Smooth muscle cell (in vitro differentiated cells): ENCODE results near the gene COL24A1. TPM values are rescaled to one million over a fixed set of nuclear protein-coding genes. Genes with fewer than 3 reads are reported as not detected.

Experiments used
- DNase-seq: peaks from one replicate; lab custom pipeline; 2025; ENCODE audit not compliant: unreplicated experiment; lab: John Stamatoyannopoulos, UW
- H2AFZ ChIP-seq: fragments of 200-600 bp; sonication (generic); 2 replicates; pipeline ENCODE4 v1.6.0; 2016; ENCODE audit warnings: antibody characterized with exemption, low read depth, mild to moderate bottlenecking
- H3F3A ChIP-seq: fragments of 200-600 bp; sonication (generic); 2 replicates; pipeline ENCODE4 v1.6.0; 2017; ENCODE audit warnings: antibody characterized with exemption, low read depth
- H3K27ac ChIP-seq: fragments of 200-600 bp; sonication (generic); 2 replicates; pipeline ENCODE4 v1.5.1; 2016; ENCODE audit warnings: low read depth, mild to moderate bottlenecking
- H3K27me3 ChIP-seq: fragments of 200-600 bp; sonication (generic); 2 replicates; pipeline ENCODE4 v1.6.1; 2016; ENCODE audit warnings: low read depth, mild to moderate bottlenecking
- H3K36me3 ChIP-seq: fragments of 200-600 bp; sonication (generic); 2 replicates; pipeline ENCODE4 v1.5.1; 2016; ENCODE audit warnings: low read depth
- H3K4me1 ChIP-seq: fragments of 200-600 bp; sonication (generic); 2 replicates; pipeline ENCODE4 v1.5.1; 2016; ENCODE audit warnings: low read depth
- H3K4me2 ChIP-seq: fragments of 200-600 bp; sonication (generic); 2 replicates; pipeline ENCODE4 v1.6.0; 2016; ENCODE audit warnings: mild to moderate bottlenecking
- H3K4me3 ChIP-seq: fragments of 200-600 bp; sonication (generic); 2 replicates; pipeline ENCODE4 v1.5.1; 2016; ENCODE audit warnings: mild to moderate bottlenecking
- H3K79me2 ChIP-seq: fragments of 200-600 bp; sonication (generic); 2 replicates; pipeline ENCODE4 v1.6.0; 2016; ENCODE audit warnings: low read depth, mild to moderate bottlenecking
- H3K9ac ChIP-seq: fragments of 200-600 bp; sonication (generic); 2 replicates; pipeline ENCODE4 v1.6.0; 2016; ENCODE audit warnings: low read depth
- H3K9me3 ChIP-seq: fragments of 200-600 bp; sonication (generic); replicated peaks from 2 replicates; pipeline ENCODE4 v1.5.1; 2016; ENCODE audit warnings: low read depth
- H4K20me1 ChIP-seq: fragments of 200-600 bp; sonication (generic); 2 replicates; pipeline ENCODE4 v1.6.0; 2016; ENCODE audit warnings: low read depth
- WGBS: methylation state at CpG from one replicate; pipeline ENCODE4 v1.1.7; 2016; ENCODE audit warnings: low lambda C conversion rate; 5-methylcytosine and 5-hydroxymethylcytosine counted together
- polyA plus RNA-seq: library from polyadenylated mRNA; unstranded; fragments of >200 nt; fragmentation: Nextera tagmentation; extraction: Ambion mirVana; gene quantifications from 2 replicates; pipeline ENCODE4 v1.2.1, GENCODE V29; 2016
- total RNA-seq: library from RNA; depleted of rRNA; stranded (reverse); fragments of >200 nt; gene quantifications from 2 replicates; pipeline ENCODE4 v1.2.3, GENCODE V29; 2014
- TF ChIP-seq, protein P1 (sequence below): fragments of 200-600 bp; sonication (generic); IDR thresholded peaks from 2 replicates; pipeline ENCODE4 v1.5.1; 2017; ENCODE audit warnings: borderline replicate concordance, mild to moderate bottlenecking, antibody characterized with exemption; ENCODE audit not compliant: insufficient read depth, poor library complexity, severe bottlenecking

Gene COL24A1
- total and polyA plus RNA-seq, 2 experiments from 2014 or later, result 1.5 to 3.2 TPM

DNA sequence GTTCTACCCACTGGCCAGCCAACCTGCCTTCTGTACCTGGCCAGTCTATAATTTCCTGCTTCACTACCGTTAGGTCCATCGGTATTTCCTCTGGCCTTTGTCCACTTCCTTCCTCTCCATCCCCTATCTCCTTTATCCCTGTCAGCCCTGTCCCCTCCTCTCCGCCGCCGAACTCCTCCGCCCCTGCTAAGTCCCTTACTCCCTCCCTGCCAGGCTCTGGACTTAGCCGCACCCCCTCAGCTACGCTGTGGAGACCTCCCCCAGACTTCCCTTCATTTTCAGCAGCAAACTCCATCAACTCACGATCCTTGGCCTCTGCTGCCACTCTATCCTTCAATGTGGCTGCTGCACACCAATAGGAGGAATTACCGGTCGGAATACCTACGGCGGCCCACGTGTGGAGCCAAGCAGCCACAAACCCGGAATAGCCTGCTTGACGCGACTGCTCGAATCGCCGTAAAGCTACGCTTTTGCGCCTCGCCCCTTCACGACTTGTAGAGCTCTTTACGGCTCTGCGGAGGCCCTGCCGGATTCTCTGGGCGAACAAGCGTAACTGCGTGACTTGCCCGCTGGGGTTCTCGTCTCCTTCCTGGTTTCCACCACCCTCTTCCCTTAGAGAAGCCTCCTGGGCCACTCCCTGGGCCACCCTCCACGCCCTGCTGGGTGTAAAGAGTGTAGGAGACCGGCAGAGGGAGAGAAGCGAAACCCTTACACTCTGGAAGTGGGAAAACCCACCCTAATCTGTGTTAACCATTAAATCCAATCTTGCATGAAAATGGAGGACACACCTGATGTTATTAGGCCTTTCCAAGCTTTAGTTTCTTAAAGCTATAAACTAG, 448.4 kb downstream of the COL24A1 start, which contains the start of gene ZNHIT6:
TSS of gene ZNHIT6 (minus strand) at position 444 of the 839 bp plus-strand sequence. CDS start at position 295, 149 bp downstream.
- Histone ChIP-seq H3K9me3 (no peaks in the 10 kb centered on the region), H3K9ac (peak within 1 kb of the TSS; percentile 60), H3K4me1 (peaks cover 17% of the 10 kb centered on the region), H3F3A (peaks cover 6% of the 10 kb centered on the region), H3K27me3 (no peaks in the 10 kb centered on the region), H3K36me3 (peaks cover 6% of the 10 kb centered on the region), H2AFZ (peak within 1 kb of the TSS; percentile 98), H3K27ac (peak within 1 kb of the TSS; percentile 74), H3K4me2 (peak within 1 kb of the TSS; percentile 84), H3K79me2 (peaks cover 45% of the 10 kb centered on the region), H3K4me3 (peak within 1 kb of the TSS; percentile 72), H4K20me1 (no peaks in the 10 kb centered on the region)
- WGBS, result 2% methylated on average over 35 of the region's 35 CpGs
- peak; percentile 43 for DNase-seq
- TF ChIP-seq, protein P1, sequence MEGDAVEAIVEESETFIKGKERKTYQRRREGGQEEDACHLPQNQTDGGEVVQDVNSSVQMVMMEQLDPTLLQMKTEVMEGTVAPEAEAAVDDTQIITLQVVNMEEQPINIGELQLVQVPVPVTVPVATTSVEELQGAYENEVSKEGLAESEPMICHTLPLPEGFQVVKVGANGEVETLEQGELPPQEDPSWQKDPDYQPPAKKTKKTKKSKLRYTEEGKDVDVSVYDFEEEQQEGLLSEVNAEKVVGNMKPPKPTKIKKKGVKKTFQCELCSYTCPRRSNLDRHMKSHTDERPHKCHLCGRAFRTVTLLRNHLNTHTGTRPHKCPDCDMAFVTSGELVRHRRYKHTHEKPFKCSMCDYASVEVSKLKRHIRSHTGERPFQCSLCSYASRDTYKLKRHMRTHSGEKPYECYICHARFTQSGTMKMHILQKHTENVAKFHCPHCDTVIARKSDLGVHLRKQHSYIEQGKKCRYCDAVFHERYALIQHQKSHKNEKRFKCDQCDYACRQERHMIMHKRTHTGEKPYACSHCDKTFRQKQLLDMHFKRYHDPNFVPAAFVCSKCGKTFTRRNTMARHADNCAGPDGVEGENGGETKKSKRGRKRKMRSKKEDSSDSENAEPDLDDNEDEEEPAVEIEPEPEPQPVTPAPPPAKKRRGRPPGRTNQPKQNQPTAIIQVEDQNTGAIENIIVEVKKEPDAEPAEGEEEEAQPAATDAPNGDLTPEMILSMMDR, result peak; percentile 29

DNA sequence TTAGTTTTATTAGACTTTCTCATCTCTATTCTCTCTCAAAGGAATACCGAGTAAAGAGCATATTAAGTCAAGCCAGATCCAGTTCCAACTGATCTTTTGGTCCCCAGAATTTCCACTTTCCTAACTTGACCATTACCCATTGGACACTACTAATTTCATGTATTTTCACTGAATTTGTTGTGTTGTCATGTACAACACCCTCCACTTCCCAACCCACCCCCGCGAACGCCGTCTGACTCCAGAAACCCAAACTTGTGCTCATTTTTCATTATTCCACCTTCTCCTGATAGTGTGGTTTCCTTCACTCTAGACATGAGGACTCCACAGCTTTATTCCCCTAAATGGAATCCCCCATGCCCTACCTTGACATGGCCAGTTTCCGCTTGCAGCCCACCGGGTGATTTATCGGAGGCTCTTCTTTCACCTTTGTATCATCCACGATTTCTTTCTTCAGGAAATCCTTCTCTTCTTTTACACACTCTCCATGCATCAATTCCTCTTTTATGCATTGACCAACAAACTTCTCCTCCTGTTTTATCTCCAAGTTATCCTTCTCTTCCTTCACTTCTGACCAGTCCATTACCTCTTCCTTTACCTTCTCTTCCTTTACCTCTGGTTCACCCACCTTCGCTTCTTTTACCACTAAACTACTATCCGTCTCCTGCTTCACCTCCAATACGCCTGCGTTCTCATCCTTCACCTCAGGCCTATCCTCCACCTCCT, 449.1 kb downstream of the COL24A1 start:
- Histone ChIP-seq H3K27me3 (no peaks in the 10 kb centered on the region), H4K20me1 (no peaks in the 10 kb centered on the region), H3K4me2 (peak overlapping the region; percentile 84), H3K9me3 (no peaks in the 10 kb centered on the region), H3K9ac (peak overlapping the region; percentile 60), H3K4me1 (peaks cover 17% of the 10 kb centered on the region), H3K79me2 (peaks cover 50% of the 10 kb centered on the region), H3K4me3 (peak overlapping the region; percentile 72), H3F3A (peaks cover 6% of the 10 kb centered on the region), H2AFZ (peak overlapping the region; percentile 98), H3K36me3 (peaks cover 6% of the 10 kb centered on the region), H3K27ac (no peak overlapping the region)
- 13% methylated on average over 13 of the region's 13 CpGs for WGBS
- no peak for DNase-seq
- TF ChIP-seq, protein P1, result no peak

DNA sequence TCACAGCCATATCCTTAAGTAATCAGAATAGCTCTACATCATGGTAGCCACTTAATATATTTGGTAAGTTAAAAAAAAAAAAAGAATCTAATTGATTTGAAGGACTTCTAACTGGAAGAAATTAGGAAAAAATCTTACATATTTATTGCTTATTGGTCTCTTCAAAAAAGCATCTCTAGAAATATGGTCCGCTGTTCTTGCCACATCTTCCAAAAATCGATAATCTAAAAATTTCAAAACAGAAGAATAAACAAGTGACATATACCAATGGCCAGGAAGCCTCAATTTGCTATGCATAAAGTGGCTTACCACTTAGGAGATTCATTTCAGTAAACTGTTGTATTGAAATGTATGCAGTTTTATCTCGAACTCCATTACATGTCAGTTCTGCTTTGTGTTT, 450.6 kb downstream of the COL24A1 start:
- H3K79me2 ChIP-seq, result peaks cover 52% of the 10 kb centered on the region
- H3K27ac ChIP-seq, result no peak overlapping the region
- H3K4me2 ChIP-seq, result no peak overlapping the region
- H3K27me3 ChIP-seq, result no peaks in the 10 kb centered on the region
- H3K36me3 ChIP-seq, result peaks cover 6% of the 10 kb centered on the region
- 98% methylated on average over 3 of the region's 3 CpGs for WGBS
- no peak overlapping the region for H3K4me3 ChIP-seq
- no peaks in the 10 kb centered on the region for H3K9me3 ChIP-seq
- peaks cover 17% of the 10 kb centered on the region for H3K4me1 ChIP-seq
- no peak overlapping the region for H2AFZ ChIP-seq
- peaks cover 6% of the 10 kb centered on the region for H3F3A ChIP-seq
- no peak for DNase-seq
- no peak overlapping the region for H3K9ac ChIP-seq
- TF ChIP-seq, protein P1, result no peak
- no peaks in the 10 kb centered on the region for H4K20me1 ChIP-seq
